GM12878 (cell line): ENCODE data around the gene ANTXR1.

Experiments
- MEF2A ChIP-seq: IDR thresholded peaks from 2 replicates; pipeline ENCODE4 v1.6.1; 2011; ENCODE audit warnings: low read depth, mild to moderate bottlenecking, low read length, moderate library complexity; ENCODE audit not compliant: insufficient read depth
- ZNF274 ChIP-seq: IDR thresholded peaks from one replicate; pipeline ENCODE4 v1.8.0; 2011; ENCODE audit not compliant: insufficient read length, insufficient read depth
- TF ChIP-seq, protein P1 (sequence below), 3 experiments: IDR thresholded peaks in 2 of 3; conservative IDR thresholded peaks in 1 of 3; 2 replicates each; pipeline ENCODE4 v1.5.1; 2011; ENCODE audit warnings: low read depth in 3 of 3, low read length in 3 of 3, mild to moderate bottlenecking in 3 of 3, control low read depth in 2 of 3, moderate library complexity in 2 of 3, inconsistent platforms in 1 of 3, mixed read lengths in 1 of 3; ENCODE audit not compliant: control insufficient read depth in 2 of 3, insufficient read depth in 1 of 3; ENCODE audit errors: extremely low read depth in 1 of 3
- TF ChIP-seq, protein P2 (sequence below): IDR thresholded peaks from 2 replicates; pipeline ENCODE4 v1.6.1; 2012; ENCODE audit warnings: low read depth, low read length, improper control_type of control experiment

DNA sequence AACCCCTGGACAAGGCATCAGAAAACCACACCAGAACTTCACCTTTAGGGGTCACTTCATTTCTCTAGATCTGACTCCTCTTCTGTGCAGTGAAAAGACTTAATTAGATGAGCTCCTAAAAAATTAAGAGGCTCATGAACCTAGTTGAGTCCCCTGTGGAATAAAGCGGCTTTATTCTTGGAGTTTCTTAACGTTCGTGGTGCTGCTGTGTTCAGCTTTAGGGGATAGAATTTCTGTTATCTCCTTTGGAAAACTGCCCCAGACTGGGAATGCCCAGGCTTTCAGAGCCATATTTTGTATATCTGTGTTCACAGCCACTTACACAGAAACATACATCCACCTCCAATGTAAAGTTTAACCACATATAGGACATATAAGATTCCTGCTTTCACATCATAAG is 165.8 kb downstream of the ANTXR1 start:
- no peak for TF ChIP-seq ZNF274
- TF ChIP-seq MEF2A = no peak
- TF ChIP-seq, protein P1, sequence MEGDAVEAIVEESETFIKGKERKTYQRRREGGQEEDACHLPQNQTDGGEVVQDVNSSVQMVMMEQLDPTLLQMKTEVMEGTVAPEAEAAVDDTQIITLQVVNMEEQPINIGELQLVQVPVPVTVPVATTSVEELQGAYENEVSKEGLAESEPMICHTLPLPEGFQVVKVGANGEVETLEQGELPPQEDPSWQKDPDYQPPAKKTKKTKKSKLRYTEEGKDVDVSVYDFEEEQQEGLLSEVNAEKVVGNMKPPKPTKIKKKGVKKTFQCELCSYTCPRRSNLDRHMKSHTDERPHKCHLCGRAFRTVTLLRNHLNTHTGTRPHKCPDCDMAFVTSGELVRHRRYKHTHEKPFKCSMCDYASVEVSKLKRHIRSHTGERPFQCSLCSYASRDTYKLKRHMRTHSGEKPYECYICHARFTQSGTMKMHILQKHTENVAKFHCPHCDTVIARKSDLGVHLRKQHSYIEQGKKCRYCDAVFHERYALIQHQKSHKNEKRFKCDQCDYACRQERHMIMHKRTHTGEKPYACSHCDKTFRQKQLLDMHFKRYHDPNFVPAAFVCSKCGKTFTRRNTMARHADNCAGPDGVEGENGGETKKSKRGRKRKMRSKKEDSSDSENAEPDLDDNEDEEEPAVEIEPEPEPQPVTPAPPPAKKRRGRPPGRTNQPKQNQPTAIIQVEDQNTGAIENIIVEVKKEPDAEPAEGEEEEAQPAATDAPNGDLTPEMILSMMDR (IDR thresholded peaks at IDR 0.05 in 2 of 3, conservative IDR thresholded peaks at IDR 0.05 in 1 of 3; ENCODE audit: control insufficient read depth in 2 of 3, extremely low read depth in 1 of 3, insufficient read depth in 1 of 3, low read depth in 3 of 3, low read length in 3 of 3) = no peak
- TF ChIP-seq, protein P2, sequence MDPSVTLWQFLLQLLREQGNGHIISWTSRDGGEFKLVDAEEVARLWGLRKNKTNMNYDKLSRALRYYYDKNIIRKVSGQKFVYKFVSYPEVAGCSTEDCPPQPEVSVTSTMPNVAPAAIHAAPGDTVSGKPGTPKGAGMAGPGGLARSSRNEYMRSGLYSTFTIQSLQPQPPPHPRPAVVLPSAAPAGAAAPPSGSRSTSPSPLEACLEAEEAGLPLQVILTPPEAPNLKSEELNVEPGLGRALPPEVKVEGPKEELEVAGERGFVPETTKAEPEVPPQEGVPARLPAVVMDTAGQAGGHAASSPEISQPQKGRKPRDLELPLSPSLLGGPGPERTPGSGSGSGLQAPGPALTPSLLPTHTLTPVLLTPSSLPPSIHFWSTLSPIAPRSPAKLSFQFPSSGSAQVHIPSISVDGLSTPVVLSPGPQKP = no peak
